Endothelial cell (in vitro differentiated cells): Measurements from ENCODE around the gene WDR1. TPM values are rescaled to one million over a fixed set of nuclear protein-coding genes. Genes with fewer than 3 reads are reported as not detected.

Source experiments
- DNase-seq: peaks from one replicate; pipeline ENCODE4 v3.0.0; 2021; ENCODE audit warnings: low spot score
- H3K27ac Mint-ChIP-seq: one replicate; pipeline ENCODE4 v1.8.0; 2021; ENCODE audit warnings: mixed read lengths, inconsistent platforms; ENCODE audit not compliant: unreplicated experiment
- H3K27me3 Mint-ChIP-seq: one replicate; pipeline ENCODE4 v1.8.0; 2021; ENCODE audit warnings: mild to moderate bottlenecking, moderate library complexity, mixed read lengths, inconsistent platforms; ENCODE audit not compliant: unreplicated experiment
- H3K36me3 Mint-ChIP-seq: one replicate; pipeline ENCODE4 v1.8.0; 2021; ENCODE audit warnings: mild to moderate bottlenecking, low read depth, mixed read lengths, inconsistent platforms; ENCODE audit not compliant: unreplicated experiment
- H3K4me1 Mint-ChIP-seq: one replicate; pipeline ENCODE4 v1.8.0; 2021; ENCODE audit warnings: mild to moderate bottlenecking, mixed read lengths, inconsistent platforms; ENCODE audit not compliant: unreplicated experiment
- H3K4me3 Mint-ChIP-seq: one replicate; pipeline ENCODE4 v1.8.0; 2021; ENCODE audit warnings: mild to moderate bottlenecking, mixed read lengths, inconsistent platforms; ENCODE audit not compliant: unreplicated experiment
- H3K9me3 Mint-ChIP-seq: one replicate; pipeline ENCODE4 v1.8.0; 2021; ENCODE audit warnings: mixed read lengths, inconsistent platforms; ENCODE audit not compliant: unreplicated experiment
- CTCF ChIP-seq: fragments of 200-600 bp; sonication (generic); IDR thresholded peaks from one replicate; pipeline ENCODE4 v1.5.0; 2021; ENCODE audit warnings: antibody characterized with exemption; ENCODE audit not compliant: unreplicated experiment
- total RNA-seq: library from RNA; stranded (reverse); fragmentation: NEBNext Ultra II Directional; extraction: Animal tissue kit (Norgen Biotek cat#: 25700); gene quantifications from one replicate; pipeline ENCODE4 v1.2.1, GENCODE V29; 2021; ENCODE audit not compliant: unreplicated experiment

Gene WDR1
- total RNA-seq, 1 donor from 2014 or later = 501 TPM

DNA sequence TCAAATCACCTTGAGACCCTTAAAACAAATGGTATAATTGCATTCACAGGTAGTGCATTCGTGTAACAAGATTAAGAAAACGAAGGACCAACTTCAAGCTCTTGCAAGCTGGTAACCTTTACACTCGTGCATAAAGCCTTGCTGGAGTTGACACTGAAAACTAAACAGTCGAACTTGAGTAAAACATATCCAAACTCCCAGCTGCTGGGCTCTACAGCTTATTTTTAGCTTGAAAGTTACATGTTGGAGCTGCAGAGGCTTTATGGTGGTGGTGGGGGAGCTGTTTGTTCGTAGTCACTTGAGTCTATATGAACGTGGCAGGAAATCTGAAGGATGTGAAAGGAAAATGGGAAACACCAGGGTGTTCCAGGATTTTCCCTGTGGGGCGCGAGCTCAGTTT lies 2.7 kb upstream of the WDR1 start:
- no peak for TF ChIP-seq CTCF
- peaks cover 32% of the 10 kb centered on the region for H3K27me3 Mint-ChIP-seq
- H3K27ac Mint-ChIP-seq = no peak overlapping the region
- no peaks in the 10 kb centered on the region for H3K9me3 Mint-ChIP-seq
- H3K4me3 Mint-ChIP-seq = no peak overlapping the region
- peaks cover 25% of the 10 kb centered on the region for H3K36me3 Mint-ChIP-seq
- H3K4me1 Mint-ChIP-seq = peaks cover 43% of the 10 kb centered on the region
- DNase-seq = no peak

- TF ChIP-seq CTCF = no peak
- H3K4me3 Mint-ChIP-seq = peak overlapping the region; percentile 91
- H3K4me1 Mint-ChIP-seq = peaks cover 50% of the 10 kb centered on the region
- peaks cover 34% of the 10 kb centered on the region for H3K36me3 Mint-ChIP-seq
- H3K27ac Mint-ChIP-seq = peak overlapping the region; percentile 99
- no peaks in the 10 kb centered on the region for H3K9me3 Mint-ChIP-seq
- H3K27me3 Mint-ChIP-seq = peaks cover 35% of the 10 kb centered on the region
- DNase-seq = no peak
Measured at GRCh38 chr4:10118048-10119004, 1.7 kb upstream of the WDR1 start.

- H3K4me1 Mint-ChIP-seq = peaks cover 55% of the 10 kb centered on the region
- H3K27me3 Mint-ChIP-seq = peaks cover 38% of the 10 kb centered on the region
- peak overlapping the region; percentile 91 for H3K4me3 Mint-ChIP-seq
- no peaks in the 10 kb centered on the region for H3K9me3 Mint-ChIP-seq
- H3K36me3 Mint-ChIP-seq = peaks cover 39% of the 10 kb centered on the region
- TF ChIP-seq CTCF = no peak
- H3K27ac Mint-ChIP-seq = peak overlapping the region; percentile 99
- DNase-seq = no peak
Measured at GRCh38 chr4:10117359-10118047, 904 bp upstream of the WDR1 start.

- H3K27ac Mint-ChIP-seq = peak overlapping the region; percentile 92
- DNase-seq = peak; percentile 36
- TF ChIP-seq CTCF = no peak
- H3K9me3 Mint-ChIP-seq = no peaks in the 10 kb centered on the region
- H3K36me3 Mint-ChIP-seq = peaks cover 55% of the 10 kb centered on the region
- peaks cover 68% of the 10 kb centered on the region for H3K4me1 Mint-ChIP-seq
- peaks cover 38% of the 10 kb centered on the region for H3K27me3 Mint-ChIP-seq
- peak overlapping the region; percentile 97 for H3K4me3 Mint-ChIP-seq
Measured at GRCh38 chr4:10115797-10116568, 616 bp downstream of the WDR1 start.
